Gastroesophageal sphincter (tissue), 3 donors: ENCODE results near the gene KCTD17.

ENCODE experiments used
- CTCF ChIP-seq, 4 experiments: fragments of 200-600 bp in 2 of 4; fragments of 450-650 bp in 2 of 4; sonication (generic) in 1 of 4; IDR thresholded peaks; one replicate each; pipeline ENCODE4 v1.5.1; 2017 to 2019; ENCODE audit warnings: antibody characterized with exemption in 4 of 4, mild to moderate bottlenecking in 2 of 4, moderate library complexity in 2 of 4
- POLR2A ChIP-seq, 2 donors: fragments of 450-650 bp; IDR thresholded peaks; one replicate each; pipeline ENCODE4 v1.6.1; 2017; ENCODE audit warnings: antibody characterized with exemption in 2 of 2, mild to moderate bottlenecking in 2 of 2, moderate library complexity in 1 of 2
- POLR2AphosphoS5 ChIP-seq: sonication (generic); formaldehyde crosslinking; IDR thresholded peaks from one replicate; pipeline ENCODE4 v1.6.1; 2017; ENCODE audit warnings: antibody characterized with exemption

GRCh38 chr22:37090920-37091695, 39.6 kb downstream of the KCTD17 start:
- TF ChIP-seq POLR2A (IDR thresholded peaks at IDR 0.05) (no peak), CTCF (IDR thresholded peaks at IDR 0.05) (no peak), POLR2AphosphoS5 (no peak)
